ENCODE data around the gene MAP3K10. TPM values are rescaled to one million over a fixed set of nuclear protein-coding genes. Genes with fewer than 3 reads are reported as not detected.
"Not testable (repeated sequence)": the region's sequence is repeated elsewhere in the genome, so short reads cannot be mapped to it uniquely, and the experiment has no call there.

MAP3K10 gene
- polyA plus RNA-seq, 4 donors = 12.7 to 17.8 (median 13.7) TPM

DNA sequence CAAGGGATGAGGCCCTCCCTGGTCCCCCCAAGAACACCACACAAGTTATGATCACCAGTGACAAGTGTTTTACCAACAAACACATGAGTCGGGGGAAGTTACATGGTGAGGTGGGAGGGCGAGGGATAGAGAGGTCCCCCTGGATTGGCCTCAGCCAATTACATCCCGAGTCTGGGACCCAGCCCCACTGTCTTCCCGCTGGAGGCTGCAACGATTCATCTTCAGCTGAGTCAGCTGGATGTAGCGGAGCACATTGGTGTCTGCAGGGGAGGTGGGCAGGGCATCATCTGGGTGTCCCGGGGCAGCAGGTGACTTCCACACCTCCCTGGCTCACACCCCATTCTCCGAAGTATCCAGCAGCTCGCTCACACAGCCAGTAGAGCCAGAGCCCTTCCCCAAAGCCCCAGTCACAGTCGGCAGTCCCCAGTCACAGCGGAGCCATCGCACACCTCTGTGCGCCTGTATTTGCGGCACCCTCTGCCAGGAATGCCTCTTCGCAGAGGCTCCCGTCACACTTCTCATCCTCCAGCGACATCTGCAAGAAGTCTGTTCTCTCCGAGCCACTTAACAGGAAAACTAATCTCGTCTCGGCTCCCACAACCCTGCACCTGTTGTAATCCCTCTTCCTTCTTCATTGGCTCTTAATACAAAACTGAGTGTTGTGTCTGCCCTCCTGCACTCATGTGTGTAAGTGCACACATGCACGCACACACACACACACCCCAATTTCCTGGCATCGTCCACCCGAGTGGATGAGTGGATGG, 25.0 kb downstream of the MAP3K10 start:
- no peak for DNase-seq (ENCODE audit: low read depth in 4 of 4, low spot score in 3 of 4)

DNA sequence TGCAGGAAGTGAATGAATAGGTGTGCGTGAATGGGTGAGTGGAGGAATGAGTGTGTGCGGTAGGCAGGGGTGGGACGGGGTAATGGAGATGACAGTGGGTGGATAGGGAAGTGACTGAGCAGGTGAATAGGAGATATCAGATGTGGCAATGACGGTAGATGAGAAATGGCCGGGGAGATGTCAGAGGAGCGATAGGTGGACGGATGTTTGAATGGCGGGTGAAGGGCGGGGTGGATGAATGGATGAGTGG, 25.5 kb downstream of the MAP3K10 start:
- DNase-seq (ENCODE audit: low read depth in 4 of 4, low spot score in 3 of 4) = no peak

DNA sequence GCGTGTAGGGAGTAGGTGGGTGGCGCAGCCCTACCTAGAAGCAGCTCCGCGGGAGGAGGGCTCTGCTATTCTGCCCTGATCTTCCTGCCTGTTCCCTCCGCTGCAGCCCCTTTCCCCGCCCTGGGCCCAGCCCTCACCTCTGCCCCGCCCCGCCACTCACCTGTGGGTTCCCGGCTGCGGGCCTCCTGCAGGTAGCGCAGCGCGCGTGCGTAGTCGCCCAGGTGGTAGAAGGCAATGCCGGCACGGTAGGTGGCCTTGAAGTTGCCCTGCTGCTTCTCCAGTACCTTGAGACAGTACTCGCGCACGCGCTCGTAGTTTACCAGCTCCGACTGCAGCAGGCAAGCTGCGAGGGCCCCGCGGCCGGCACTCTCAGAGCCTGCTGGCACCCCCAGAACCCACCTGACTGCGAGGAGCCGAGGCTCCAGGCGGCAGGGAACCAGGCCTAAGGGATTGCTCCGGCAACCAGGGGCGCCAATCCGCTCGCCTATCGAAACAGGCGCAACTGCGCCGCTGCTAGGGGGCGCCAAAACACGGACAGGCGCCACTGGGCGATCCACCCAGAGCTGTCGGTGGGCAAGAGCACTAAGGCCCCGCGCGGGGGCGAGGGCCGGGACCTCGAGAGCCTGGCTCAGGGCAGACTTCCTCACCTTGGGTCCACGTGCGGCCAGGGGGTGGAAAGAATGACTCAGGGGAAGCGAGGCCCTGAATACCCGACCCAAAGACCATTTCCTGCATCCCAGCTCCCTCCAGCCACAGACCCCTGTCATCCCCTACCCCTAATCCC, 26.0 kb downstream of the MAP3K10 start:
- DNase-seq (ENCODE audit: low read depth in 4 of 4, low spot score in 3 of 4) = no peak

DNA sequence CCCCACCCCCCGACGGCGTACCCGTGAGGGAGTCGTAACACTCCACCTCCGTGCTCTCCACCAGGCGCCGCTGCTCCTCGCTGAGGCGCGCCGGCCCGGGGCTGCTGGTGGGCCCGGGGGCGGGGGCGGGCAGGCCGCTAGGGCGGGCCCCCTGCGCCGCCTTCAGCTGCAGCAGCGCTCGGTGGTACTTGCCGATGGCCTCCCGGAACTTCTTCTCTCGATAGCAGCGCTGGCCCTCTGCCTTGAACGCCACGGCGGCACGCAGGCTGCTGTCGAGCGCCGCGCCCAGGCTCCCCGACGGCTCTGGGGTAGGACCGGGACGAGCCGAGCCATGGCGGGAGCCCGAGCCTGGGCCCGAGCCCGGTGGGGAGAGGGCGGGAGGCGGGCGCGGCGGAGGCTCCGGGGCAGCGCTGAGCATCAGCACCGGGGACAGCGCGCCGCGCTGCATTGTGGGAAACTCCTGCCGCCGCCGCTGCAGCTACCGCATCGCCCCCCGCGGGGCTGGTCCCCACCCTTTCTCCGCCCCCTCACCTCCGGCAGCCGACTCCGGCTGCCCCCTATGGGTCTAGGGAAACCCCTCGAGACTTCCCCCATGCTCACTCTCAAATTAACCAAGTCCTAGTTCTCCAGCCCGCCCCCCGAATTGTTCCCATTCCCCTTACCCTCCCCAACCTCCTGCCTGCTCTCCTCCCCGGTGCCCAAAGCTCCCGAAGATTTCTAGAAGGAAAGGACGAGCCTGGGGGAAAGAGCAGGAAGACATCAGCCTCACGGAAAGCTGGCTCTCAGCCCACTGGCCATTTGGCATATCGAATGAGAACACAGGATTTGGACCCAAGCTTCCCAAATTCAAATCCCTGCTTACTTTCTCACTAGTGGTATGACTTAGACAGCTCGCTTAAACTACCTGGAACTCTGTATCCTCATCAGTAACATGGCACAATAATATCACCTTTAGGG, 27.0 kb downstream of the MAP3K10 start, which contains the start of gene TTC9B:
TSS of gene TTC9B (minus strand) at position 451 of the 957 bp plus-strand sequence. CDS start at position 448, 3 bp downstream.
- no peak for DNase-seq (ENCODE audit: low read depth in 4 of 4, low spot score in 3 of 4)

DNA sequence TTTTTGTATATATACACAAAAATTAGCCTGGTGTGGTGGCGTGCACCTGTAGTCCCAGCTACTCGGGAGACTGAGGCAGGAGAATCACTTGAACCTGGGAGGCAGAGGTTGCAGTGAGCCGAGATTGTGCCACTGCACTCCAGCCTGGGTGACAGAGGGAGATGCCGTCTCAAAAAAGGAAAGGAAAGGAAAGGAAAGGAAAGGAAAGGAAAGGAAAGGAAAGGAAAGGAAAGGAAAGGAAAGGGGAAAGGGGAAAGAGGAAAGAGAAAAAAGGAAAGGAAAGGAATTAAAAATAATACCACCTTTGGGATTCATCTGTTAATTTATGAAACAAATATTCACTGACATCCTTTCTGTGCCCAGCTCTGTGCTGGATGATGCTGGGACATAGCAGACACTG, 27.8 kb downstream of the MAP3K10 start:
- not testable (repeated sequence) for DNase-seq (ENCODE audit: low read depth in 4 of 4, low spot score in 3 of 4)

DNA sequence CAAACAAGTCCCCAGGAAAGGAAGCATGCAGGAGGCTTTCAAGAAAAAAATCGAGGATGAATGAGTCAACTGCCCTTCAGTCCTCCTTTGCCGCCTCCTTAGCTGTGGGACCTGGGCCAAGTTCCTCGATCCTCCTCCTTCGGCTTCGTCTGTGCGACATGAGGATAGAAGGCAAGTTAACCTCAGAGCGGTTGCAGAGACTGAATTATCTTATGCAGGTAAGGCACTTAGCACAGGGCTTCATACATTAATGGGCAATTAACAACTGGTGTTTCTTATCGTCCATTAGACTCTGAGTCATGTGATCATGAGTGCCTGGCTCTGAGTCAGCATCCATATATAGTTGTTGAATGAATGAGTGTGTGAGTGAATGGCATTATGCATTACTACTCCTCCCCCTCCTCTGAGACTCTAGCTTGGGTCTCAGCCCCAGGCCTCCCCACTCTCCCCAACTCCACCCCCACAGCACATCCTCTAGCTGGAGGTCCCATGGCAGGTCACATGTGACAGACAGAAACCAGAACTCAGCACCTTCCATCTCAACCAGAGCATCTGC, 28.6 kb downstream of the MAP3K10 start:
- DNase-seq (ENCODE audit: low read depth in 4 of 4, low spot score in 3 of 4) = no peak

DNA sequence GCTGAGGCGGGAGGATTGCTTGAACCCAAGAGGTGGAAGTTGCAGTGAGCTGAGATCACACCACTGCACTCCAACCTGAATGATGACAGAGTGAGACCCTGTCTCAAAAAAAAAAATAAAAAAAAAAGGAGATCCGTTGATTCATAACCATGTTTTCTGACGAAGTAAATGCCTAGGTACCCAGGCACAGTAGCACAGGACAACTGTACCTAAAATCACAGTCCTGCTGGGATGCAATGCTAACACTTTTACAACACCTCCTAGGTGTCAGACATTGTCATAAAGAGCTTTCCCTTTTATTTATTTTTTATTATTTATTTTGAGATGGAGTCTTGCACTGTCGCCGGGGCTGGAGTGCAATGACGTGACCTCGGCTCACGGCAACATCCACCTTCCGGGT, 29.4 kb downstream of the MAP3K10 start:
- DNase-seq (ENCODE audit: low read depth in 4 of 4, low spot score in 3 of 4) = no peak

DNA sequence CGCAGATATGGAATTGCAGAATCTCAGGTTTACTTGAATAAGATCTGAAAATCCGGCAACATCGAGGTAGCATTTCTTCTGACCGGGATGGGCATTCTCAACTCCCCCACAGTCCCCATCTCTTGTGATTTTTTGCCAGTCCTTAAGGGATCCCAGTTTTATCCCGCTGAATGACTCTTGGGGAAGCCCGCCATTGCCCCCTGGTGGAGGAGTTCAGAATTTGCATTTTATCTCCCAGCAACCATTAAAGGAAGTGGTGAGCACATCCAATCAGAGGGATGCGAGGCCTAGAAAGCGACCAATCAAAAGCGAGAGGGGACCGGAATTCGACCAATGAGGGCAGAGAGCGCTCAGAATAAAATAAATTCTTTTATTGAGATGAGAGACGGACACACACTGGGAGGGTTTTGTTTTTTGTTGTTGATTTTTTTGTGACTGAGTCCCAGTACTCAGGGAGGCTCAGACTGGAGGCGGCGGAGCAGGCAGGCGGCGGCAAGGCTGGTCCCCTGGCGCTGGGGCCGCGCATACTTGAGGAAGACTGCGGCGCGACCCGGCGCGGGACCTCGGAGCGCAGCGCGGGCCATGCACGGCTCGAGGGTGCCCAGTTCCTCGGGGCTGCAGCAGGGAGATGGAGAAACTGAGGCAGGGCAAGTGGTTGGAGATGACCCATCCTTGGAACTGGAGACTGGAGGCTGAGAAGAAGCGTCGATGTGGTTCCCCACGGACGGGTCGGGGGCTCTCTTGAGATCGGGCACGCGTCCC, 30.8 kb downstream of the MAP3K10 start:
- DNase-seq (ENCODE audit: low read depth in 4 of 4, low spot score in 3 of 4) = peak in 3 of 4 donors; percentile 56 to 71 (median 66)

DNA sequence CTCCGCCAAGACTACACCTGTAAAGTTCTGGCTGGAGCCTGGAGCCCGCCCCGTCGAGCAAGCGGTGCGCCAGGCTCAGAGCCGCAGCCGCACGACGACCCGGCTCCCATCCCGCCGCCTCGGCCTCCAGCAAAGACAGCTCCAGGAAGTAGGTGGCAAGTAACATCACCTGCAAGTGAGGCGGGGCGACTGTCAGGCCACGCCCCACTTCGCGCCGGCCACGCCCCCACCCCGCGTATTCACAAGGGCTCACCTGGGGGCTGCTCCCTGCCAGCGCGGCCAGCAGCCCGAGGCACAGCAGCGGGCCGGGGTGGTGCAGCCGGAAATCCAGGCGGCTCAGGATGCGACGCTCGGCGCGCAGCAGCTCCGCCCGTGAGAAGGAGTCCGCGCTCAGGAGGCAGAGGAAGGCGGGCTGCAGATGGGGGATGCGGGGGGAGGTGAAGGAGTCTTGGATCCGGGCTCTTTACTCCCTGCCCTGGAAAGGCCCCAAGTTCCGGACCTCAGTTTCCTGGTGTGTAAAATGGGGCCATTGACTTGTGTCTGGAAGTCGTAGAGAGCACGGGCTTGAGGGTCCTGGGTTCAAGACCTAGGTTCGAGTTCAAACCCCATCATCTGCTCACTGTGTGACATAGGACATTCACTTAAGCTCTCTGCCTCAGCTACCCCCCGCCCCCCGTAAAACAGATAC, 32.1 kb downstream of the MAP3K10 start:
- no peak for DNase-seq (ENCODE audit: low read depth in 4 of 4, low spot score in 3 of 4)

DNA sequence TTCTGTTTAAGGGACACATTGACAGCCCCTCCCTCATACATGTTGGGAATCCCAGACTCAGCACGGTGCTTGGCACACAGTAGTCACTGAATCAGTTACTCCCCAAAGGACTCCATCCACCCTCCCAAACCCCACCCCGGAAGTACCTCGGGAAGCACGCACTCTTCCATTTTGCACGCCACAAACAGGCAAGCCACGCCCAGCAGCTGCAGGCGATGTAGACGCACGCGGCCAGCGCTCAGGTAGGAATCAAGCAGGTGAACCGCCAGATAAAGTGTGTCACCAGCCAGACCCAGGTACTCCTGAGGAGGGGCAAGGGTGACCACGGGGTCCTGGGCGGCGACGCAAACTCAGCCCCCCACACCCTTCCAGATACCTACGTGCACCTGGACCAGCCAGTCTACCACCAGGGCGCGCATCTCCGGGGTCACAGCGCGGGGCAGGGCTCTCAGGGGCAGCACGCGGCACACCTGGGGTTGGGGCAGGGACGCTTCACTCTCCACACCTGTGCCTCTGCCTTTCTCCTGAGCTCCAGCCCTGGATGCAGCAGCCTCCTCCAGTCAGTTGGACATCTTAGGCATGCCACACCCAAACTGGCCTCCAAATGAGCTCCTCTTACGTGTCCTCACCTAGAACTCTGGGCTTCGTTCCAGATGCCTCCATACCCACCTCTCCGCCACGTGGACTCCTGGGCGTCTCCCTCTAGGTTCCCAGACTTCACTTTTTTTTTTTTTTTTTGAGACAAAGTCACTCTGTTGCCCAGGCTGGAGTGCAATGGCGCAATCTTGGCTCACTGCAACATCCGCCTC, 33.3 kb downstream of the MAP3K10 start:
- no peak for DNase-seq (ENCODE audit: low read depth in 4 of 4, low spot score in 3 of 4)

DNA sequence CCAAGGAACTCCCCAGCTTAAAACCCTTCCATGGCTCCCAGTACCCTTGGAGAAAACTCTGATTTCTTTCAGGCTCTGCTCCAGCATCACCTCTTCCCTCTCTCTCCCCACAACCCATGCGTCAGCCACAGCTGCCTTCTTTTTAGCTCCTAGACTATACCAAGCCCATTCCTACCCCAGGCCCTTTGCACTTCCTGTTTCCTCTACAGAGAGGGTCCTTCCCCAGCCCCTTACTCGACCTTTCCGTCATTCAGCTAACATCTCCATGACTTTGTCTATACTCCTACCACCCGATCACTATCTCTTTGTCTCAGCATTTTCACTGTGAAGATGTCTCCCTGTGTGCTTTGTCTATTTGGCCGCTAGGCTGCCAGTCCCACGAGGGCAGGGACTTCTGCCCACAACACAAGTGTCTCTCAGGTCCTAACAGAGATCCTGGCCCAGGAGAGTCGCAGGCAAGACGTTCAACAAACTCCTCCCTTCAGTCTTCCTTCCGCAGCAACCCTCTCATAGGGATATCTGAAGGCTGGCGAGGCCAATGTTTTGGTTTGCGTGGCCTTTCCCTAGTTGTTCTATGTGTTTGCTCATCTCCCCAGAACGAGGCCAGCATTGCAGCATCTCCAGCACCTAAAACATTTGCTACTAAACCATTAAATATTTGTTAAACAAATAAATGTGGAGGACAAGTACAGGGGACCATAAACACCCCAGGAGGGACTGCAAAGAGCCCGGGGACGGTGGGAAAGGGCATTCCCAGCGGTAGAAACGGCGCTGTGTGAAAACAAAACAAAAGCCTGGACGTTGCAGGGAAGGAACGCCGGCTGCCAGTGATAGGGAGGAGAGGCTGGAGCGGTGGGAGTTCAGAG, 34.4 kb downstream of the MAP3K10 start:
- no peak for DNase-seq (ENCODE audit: low read depth in 4 of 4, low spot score in 3 of 4)

DNA sequence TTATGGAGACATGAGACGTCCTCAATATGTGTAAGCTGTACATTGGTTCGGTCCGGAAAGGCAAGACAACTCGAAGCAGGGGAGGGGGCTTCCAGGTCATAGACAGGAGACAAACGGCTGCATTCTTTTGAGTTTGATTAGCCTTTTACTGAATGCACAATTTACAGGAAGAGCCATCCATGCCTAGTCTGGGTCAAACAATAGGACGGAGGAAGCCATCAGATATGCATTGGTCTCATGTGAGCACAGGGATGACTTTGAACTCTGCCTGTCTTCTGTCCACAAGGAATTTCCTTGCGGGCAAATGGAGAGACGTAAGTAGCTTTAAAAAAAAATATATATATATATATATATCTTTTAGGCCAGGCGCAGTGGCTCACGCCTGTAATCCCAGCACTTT, 37.1 kb downstream of the MAP3K10 start:
- no peak for DNase-seq (ENCODE audit: low read depth in 4 of 4, low spot score in 3 of 4)

DNA sequence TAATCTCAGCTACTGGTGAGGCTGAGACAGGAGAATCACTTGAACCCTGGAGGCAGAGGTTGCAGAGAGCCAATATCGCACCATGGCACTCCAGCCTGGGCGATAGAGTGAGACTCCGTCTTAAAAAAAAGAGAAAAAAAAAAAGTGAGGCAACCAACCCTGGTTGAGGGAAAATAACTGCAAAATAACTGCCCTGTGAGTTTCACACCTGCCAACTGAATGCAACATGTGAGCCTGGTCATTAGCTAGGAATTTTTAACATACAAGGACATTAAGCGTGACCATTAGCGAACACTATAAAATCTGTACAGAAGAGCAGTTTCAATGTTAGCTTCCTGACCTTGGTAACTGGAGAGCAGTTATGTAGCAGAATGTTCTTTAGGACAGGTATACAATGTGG, 37.6 kb downstream of the MAP3K10 start:
- no peak for DNase-seq (ENCODE audit: low read depth in 4 of 4, low spot score in 3 of 4)

DNA sequence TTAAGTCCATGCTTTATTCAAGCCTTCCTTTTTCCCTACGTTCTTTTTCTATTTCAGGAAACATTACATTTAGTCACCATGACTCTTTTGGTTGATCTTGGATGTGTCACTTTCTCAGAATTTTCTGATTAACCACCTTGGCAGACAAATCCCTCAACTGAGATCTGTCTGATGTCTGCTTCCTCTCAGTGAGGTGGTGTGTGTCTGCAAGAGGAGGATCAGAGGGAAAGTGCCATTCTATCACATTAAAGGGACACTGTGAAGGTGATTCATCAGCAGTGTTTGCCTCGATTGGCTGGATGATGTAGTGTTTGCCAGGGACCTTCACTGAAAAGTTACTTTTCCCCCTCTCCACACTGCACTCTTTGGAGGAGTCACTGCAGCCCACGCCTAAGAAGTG, 38.3 kb downstream of the MAP3K10 start:
- no peak for DNase-seq (ENCODE audit: low read depth in 4 of 4, low spot score in 3 of 4)

DNA sequence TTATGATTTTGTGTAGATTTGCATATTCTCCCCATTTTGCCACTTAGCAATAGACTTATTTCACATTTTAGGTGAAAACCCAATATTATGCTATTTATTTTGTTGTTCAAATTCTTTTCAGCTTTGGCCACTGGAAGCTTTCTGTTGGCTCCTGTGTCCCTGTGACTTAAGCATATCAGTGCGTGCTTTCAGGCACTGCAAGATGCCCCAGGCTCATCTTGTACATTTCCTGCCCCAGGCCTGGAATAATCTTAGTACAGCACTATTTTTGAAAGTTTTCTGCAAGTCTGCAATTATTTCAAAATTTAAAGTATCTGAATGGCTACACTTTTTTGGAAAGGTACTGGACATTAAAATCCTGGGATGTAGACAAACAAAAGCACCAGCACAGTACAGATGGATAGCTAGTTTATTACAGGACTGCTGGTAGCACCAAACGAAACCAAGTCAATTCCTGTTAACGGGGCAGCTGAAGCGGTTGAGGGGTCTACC, 38.7 kb downstream of the MAP3K10 start:
- no peak for DNase-seq (ENCODE audit: low read depth in 4 of 4, low spot score in 3 of 4)

DNA sequence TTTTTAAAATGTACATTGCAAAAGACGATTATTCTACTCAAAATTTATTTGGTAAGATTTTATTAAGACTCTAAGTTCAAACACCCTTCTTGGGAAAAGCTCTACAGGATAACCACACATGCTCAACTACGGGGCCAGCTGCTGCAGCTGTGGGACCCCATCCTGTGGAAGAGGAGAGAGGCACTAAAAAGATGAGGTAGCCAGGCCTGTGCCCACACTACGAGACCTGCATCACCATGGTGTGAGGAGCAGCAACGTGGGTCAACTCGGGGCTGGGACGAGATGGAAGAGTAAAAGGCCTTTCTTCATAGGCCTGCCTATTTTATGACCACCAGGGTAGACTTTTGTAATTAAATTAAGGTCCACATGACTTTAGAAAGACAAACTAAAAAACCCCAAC, 39.8 kb downstream of the MAP3K10 start:
- DNase-seq (ENCODE audit: low read depth in 4 of 4, low spot score in 3 of 4) = no peak
